SH-SY5Y (cell line): ENCODE data around the gene CLEC16A.

Experiments
- GATA2 ChIP-seq: IDR thresholded peaks from 2 replicates; pipeline ENCODE4 v1.6.1; 2011; ENCODE audit warnings: mild to moderate bottlenecking, low read depth, low read length
- GATA3 ChIP-seq: IDR thresholded peaks from 2 replicates; pipeline ENCODE4 v1.6.1; 2011; ENCODE audit warnings: low read depth, mild to moderate bottlenecking, low read length, moderate library complexity

- no peak for TF ChIP-seq GATA2
- no peak for TF ChIP-seq GATA3
These were observed 174.1 kb downstream of the CLEC16A start for GRCh38 chr16:11118479-11118878.
